Uterus (tissue), 2 donors: Measurements from ENCODE around the gene PRKACA.

Experiments used
- CTCF ChIP-seq, 4 experiments: fragments of 200-600 bp in 2 of 4; fragments of 450-650 bp in 2 of 4; sonication (generic) in 2 of 4; IDR thresholded peaks; one replicate each; pipeline ENCODE4 v1.5.1; 2016 to 2019; ENCODE audit warnings: antibody characterized with exemption in 4 of 4, mild to moderate bottlenecking in 2 of 4, moderate library complexity in 1 of 4
- POLR2A ChIP-seq, 2 donors: fragments of 450-650 bp; IDR thresholded peaks; one replicate each; pipeline ENCODE4 v1.6.1; 2016; ENCODE audit warnings: antibody characterized with exemption in 2 of 2, mild to moderate bottlenecking in 1 of 2, moderate library complexity in 1 of 2

GRCh38 chr19:14165990-14166830 is 48.6 kb upstream of the PRKACA start:
- TF ChIP-seq CTCF (IDR thresholded peaks at IDR 0.05) (no peak), POLR2A (IDR thresholded peaks at IDR 0.05) (no peak)
